ENCODE results near the gene NFATC2IP. TPM values are rescaled to one million over a fixed set of nuclear protein-coding genes. Genes with fewer than 3 reads are reported as not detected.
A peak's percentile ranks its signal among the peaks of the same experiment; 100 is the strongest.
"Not testable (repeated sequence)": the region's sequence is repeated elsewhere in the genome, so short reads cannot be mapped to it uniquely, and the experiment has no call there.

NFATC2IP gene
- total and polyA plus RNA-seq, 2 donors (not counting 1 experiment from before 2014, with no cell fraction given): 96.4 to 102 TPM

DNA sequence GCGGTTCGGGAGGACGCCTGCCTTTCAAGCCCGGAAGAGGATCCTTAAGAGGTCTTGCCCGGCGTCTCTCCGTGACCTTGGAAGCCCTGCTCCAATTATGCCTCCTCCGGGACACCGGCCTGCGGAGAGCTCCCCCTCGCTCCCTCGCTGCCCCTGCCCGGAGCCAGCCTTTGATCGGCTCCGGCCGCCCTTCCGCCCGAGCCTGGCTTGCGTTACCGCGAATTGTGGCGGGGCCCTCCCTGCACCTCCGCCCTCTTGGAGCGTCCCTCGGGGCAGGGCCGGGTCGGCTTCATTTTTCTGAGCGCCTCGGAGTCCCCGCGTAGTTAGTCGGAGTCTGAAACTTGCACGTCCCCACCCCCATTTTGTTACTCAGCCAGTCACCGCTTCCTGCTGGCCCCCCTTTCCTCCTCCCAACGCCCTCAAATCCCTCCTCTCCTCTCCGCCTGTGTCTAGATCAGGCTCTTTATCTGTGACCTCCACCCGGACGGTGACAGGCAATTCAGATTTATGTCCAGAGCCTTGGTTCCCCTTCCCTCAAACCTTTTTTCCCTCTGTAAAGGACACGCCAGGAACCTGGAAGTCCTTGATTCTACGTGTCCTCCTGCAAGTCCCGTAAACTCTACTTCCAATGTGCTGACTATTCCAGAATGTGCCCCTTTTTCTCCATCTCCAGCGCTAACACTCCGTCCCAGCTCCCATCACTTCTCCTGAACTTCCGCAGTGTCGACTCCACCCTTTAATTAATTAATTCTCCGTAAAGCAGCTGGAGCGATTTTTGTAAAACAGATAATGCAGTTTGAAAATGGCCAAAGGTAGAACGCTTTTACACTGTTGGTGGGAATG is 25.1 kb upstream of the NFATC2IP start:
- TF ChIP-seq EZH2 (IDR thresholded peaks at IDR 0.05; ENCODE audit: borderline replicate concordance, insufficient read depth, low read depth, low read length, poor library complexity, severe bottlenecking): no peak
- TF ChIP-seq, protein P1, sequence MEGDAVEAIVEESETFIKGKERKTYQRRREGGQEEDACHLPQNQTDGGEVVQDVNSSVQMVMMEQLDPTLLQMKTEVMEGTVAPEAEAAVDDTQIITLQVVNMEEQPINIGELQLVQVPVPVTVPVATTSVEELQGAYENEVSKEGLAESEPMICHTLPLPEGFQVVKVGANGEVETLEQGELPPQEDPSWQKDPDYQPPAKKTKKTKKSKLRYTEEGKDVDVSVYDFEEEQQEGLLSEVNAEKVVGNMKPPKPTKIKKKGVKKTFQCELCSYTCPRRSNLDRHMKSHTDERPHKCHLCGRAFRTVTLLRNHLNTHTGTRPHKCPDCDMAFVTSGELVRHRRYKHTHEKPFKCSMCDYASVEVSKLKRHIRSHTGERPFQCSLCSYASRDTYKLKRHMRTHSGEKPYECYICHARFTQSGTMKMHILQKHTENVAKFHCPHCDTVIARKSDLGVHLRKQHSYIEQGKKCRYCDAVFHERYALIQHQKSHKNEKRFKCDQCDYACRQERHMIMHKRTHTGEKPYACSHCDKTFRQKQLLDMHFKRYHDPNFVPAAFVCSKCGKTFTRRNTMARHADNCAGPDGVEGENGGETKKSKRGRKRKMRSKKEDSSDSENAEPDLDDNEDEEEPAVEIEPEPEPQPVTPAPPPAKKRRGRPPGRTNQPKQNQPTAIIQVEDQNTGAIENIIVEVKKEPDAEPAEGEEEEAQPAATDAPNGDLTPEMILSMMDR (IDR thresholded peaks at IDR 0.05): no peak
- Histone ChIP-seq H2AFZ (ENCODE audit: insufficient read depth, low read depth, low read length, poor library complexity, severe bottlenecking) (peak overlapping the region; percentile 89), H3K36me3 (replicated peaks in 1 of 2; ENCODE audit: control extremely low read depth in 1 of 2, control insufficient read depth in 1 of 2, extremely low read depth in 1 of 2, insufficient read depth in 2 of 2, low read length in 1 of 2) (peaks cover 2 to 15% of the 10 kb centered on the region in 2 experiments), H3K79me2 (ENCODE audit: control insufficient read depth, insufficient read depth, low read length) (peaks cover 26% of the 10 kb centered on the region), H3K9me3 (ENCODE audit: control extremely low read depth in 1 of 3, control insufficient read depth in 2 of 3, insufficient read depth in 1 of 3, low read length in 2 of 3) (no peaks in the 10 kb centered on the region), H3K27ac (ENCODE audit: low read length in 2 of 2) (peak overlapping the region; percentile 87 to 91), H3K9ac (ENCODE audit: low read length) (peak overlapping the region; percentile 94), H3K27me3 (replicated peaks in 1 of 4; ENCODE audit: control extremely low read depth in 1 of 4, control insufficient read depth in 3 of 4, insufficient read depth in 4 of 4, low read length in 3 of 4) (no peaks in the 10 kb centered on the region), H3K4me3 (ENCODE audit: control extremely low read depth in 1 of 5, extremely low read depth in 1 of 5, insufficient read depth in 1 of 5, low read depth in 2 of 5, low read length in 4 of 5) (peak overlapping the region; percentile 58 to 97 (median 92)), H4K20me1 (ENCODE audit: control insufficient read depth, insufficient read depth, low read length, poor library complexity, severe bottlenecking) (peaks cover 13% of the 10 kb centered on the region), H3K4me1 (ENCODE audit: control insufficient read depth in 2 of 2, insufficient read depth in 2 of 2, low read length in 2 of 2) (peaks cover 35 to 69% of the 10 kb centered on the region in 2 donors), H3K4me2 (replicated peaks; ENCODE audit: low read depth, low read length, poor library complexity, severe bottlenecking) (peak overlapping the region; percentile 82)
- peaks cover 56% of the 10 kb centered on the region for H3K4me1 Mint-ChIP-seq
- H3K9me3 Mint-ChIP-seq (ENCODE audit: insufficient read depth): no peaks in the 10 kb centered on the region
- ChIA-PET POLR2A (interaction anchor here (0.6 to 5.1 kb wide), 10 partner anchors 11 to 1167 kb away, joined by 3 to 26 read pairs (median 8); partner anchors contain the start of genes APOBR, ATXN2L, NFATC2IP and SH2B1), CTCF (interaction anchor here (1.4 to 7.7 kb wide), 3 partner anchors 11 to 46 kb away, joined by 4 to 114 read pairs (median 14); no protein-coding TSS in a partner anchor)
- peak; percentile 29 for ATAC-seq (ENCODE audit: low read depth)
- peak overlapping the region; percentile 98 for H3K27ac Mint-ChIP-seq
- intact Hi-C loops (cut with micrococcal nuclease): loop anchor here (1.0 to 10.0 kb wide), 4 partner anchors 45 to 1997 kb away; partner anchors contain the start of genes FBXL19, MYL11, SH2B1 and TBC1D10B
- peak; percentile 89 for DNase-seq
- peak overlapping the region; percentile 95 for H3K4me3 Mint-ChIP-seq
- under 1% methylated on average over 41 of the region's 48 CpGs for WGBS (ENCODE audit: insufficient coverage)
- H3K27me3 Mint-ChIP-seq: no peaks in the 10 kb centered on the region

DNA sequence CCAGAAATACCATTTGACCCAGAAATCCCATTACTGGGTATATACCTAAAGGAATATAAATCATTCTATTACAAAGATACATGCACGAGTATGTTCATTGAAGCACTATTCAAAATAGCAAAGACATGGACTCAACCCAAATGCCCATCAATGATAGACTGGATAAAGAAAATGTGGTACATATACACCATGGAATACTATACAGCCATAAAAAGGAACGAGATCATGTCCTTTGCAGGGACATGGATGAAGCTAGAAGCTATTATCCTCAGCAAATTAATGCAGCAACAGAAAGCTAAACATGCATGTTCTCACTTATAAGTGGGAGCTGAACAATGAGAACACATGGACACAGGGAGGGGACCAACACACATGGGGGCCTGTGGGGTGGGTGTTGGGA is 24.5 kb upstream of the NFATC2IP start:
- ChIA-PET POLR2A (interaction anchor here (0.6 to 5.1 kb wide), 7 partner anchors 10 to 1166 kb away, joined by 3 to 26 read pairs (median 4); partner anchors contain the start of gene TUFM), CTCF (interaction anchor here (1.4 to 7.7 kb wide), 3 partner anchors 10 to 47 kb away, joined by 4 to 114 read pairs (median 6); no protein-coding TSS in a partner anchor)
- ATAC-seq (ENCODE audit: low read depth); H3K9me3 Mint-ChIP-seq (ENCODE audit: insufficient read depth); H4K20me1 ChIP-seq (ENCODE audit: control insufficient read depth, insufficient read depth, low read length, poor library complexity, severe bottlenecking); DNase-seq; H3K36me3 ChIP-seq (replicated peaks in 1 of 2; ENCODE audit: control extremely low read depth in 1 of 2, control insufficient read depth in 1 of 2, extremely low read depth in 1 of 2, insufficient read depth in 2 of 2, low read length in 1 of 2); H3K27me3 ChIP-seq (replicated peaks in 1 of 4; ENCODE audit: control extremely low read depth in 1 of 4, control insufficient read depth in 3 of 4, insufficient read depth in 4 of 4, low read length in 3 of 4); H2AFZ ChIP-seq (ENCODE audit: insufficient read depth, low read depth, low read length, poor library complexity, severe bottlenecking); H3K9me3 ChIP-seq (ENCODE audit: control extremely low read depth in 1 of 3, control insufficient read depth in 2 of 3, insufficient read depth in 1 of 3, low read length in 2 of 3); H3K27me3 Mint-ChIP-seq: not testable (repeated sequence)
- peak overlapping the region; percentile 82 for H3K4me2 ChIP-seq (replicated peaks; ENCODE audit: low read depth, low read length, poor library complexity, severe bottlenecking)
- intact Hi-C loops (cut with micrococcal nuclease): loop anchor here (10.0 kb wide), 1 partner anchor 1449 kb away; the partner anchor contains the start of genes MYL11 and TBC1D10B
- peaks cover 19% of the 10 kb centered on the region for H3K79me2 ChIP-seq (ENCODE audit: control insufficient read depth, insufficient read depth, low read length)
- Mint-ChIP-seq H3K4me3 (peak overlapping the region; percentile 95), H3K27ac (peak overlapping the region; percentile 98), H3K4me1 (peaks cover 59% of the 10 kb centered on the region)
- peak overlapping the region; percentile 87 to 91 for H3K27ac ChIP-seq (ENCODE audit: low read length in 2 of 2)
- peak overlapping the region in 4 of 5 experiments; percentile 58 to 97 (median 80) for H3K4me3 ChIP-seq (ENCODE audit: control extremely low read depth in 1 of 5, extremely low read depth in 1 of 5, insufficient read depth in 1 of 5, low read depth in 2 of 5, low read length in 4 of 5)
- no CpG with 5 or more reads among the region's 2 CpGs for WGBS (ENCODE audit: insufficient coverage)
- peak overlapping the region; percentile 94 for H3K9ac ChIP-seq (ENCODE audit: low read length)
- H3K4me1 ChIP-seq (ENCODE audit: control insufficient read depth in 2 of 2, insufficient read depth in 2 of 2, low read length in 2 of 2): peaks cover 42 to 71% of the 10 kb centered on the region in 2 donors
